K562 (cell line): ENCODE data around the gene GPATCH2L.

Source experiments
- SREBF2 ChIP-seq: sonication (generic); formaldehyde crosslinking; IDR thresholded peaks from 2 replicates; pipeline ENCODE4 v1.4.0; 2020; ENCODE audit warnings: mild to moderate bottlenecking, missing genetic modification reagents
- YY1 ChIP-seq, 3 experiments: IDR thresholded peaks; 2 replicates each; pipeline ENCODE4 v1.6.1; 2011; ENCODE audit warnings: low read length in 2 of 3, mild to moderate bottlenecking in 2 of 3, moderate library complexity in 2 of 3, borderline replicate concordance in 1 of 3, control low read depth in 1 of 3, low read depth in 1 of 3; ENCODE audit not compliant: insufficient read depth in 3 of 3, insufficient replicate concordance in 2 of 3, control insufficient read depth in 1 of 3, insufficient read length in 1 of 3; ENCODE audit errors: extremely low read depth in 1 of 3

DNA sequence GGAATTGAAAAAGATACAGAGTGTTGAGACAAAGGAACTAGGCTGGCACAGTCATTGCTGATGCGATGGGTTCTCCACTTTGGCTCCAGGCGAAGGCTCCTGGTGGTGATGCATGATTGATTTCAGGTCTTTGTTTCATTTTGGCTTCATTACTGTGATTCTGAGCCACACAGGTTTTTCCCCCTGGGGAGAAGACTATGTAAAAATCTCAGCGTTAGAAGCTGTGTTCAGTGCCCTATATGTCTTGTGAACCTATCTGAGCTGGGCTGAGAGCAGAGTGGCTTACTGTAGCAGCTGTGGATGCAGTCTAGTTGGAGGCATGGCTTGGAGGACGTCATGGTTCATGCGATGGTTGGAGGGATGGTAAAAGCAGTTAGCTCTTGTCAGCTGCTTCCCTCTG lies 54.0 kb downstream of the GPATCH2L start:
- TF ChIP-seq YY1 (IDR thresholded peaks at IDR 0.05; ENCODE audit: borderline replicate concordance in 1 of 3, control insufficient read depth in 1 of 3, extremely low read depth in 1 of 3, insufficient read depth in 3 of 3, insufficient read length in 1 of 3, insufficient replicate concordance in 2 of 3, low read depth in 1 of 3, low read length in 2 of 3) (no peak), SREBF2 (CRISPR knock-in tag) (no peak)
